NCI-H2171 treated with DMSO at 0.1 percent for 48 hours (cell line): ENCODE results near the gene MBNL1.

Experiments used
- DNase-seq: peaks from one replicate; lab custom pipeline; 2025; lab: John Stamatoyannopoulos, UW

Gene MBNL1

DNA sequence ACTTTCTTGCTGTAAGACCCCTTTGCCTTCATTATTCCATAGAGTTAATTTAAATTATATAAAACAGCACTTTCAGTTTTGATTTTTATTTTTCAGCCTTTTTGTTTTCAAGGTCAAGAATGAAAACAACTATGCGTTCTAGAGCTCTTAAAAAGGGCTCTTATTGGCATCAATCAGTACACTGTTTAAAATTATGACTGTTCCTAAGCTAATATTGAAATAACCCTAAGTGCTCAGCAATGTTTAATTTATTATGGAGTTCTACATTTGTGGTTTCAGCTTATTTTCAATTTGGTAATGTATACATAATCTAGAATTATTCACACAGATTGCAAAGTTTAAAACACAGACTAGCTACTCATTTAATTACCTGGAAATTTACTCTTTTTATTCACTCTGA is 179.4 kb downstream of the MBNL1 start:
- DNase-seq, result no peak

DNA sequence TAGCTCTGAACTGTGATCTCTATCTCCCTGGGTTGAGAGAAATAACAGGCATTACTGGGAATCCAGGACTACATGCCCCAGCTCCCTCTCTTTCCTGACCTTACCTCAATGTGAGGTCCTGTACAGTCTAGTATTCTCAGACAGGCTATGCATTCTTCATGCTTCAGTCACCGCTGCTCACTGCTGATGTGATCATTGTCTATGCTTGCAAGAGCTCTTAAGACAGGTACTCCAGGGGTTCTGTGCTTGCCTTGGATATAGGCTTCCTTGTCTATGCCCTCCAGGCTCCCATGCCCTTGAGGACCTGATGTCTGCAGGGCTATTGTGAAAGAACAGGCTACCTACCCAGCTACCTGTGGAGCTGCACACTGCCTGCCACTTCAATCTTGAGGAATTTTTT is 183.6 kb downstream of the MBNL1 start:
- DNase-seq, result no peak

DNA sequence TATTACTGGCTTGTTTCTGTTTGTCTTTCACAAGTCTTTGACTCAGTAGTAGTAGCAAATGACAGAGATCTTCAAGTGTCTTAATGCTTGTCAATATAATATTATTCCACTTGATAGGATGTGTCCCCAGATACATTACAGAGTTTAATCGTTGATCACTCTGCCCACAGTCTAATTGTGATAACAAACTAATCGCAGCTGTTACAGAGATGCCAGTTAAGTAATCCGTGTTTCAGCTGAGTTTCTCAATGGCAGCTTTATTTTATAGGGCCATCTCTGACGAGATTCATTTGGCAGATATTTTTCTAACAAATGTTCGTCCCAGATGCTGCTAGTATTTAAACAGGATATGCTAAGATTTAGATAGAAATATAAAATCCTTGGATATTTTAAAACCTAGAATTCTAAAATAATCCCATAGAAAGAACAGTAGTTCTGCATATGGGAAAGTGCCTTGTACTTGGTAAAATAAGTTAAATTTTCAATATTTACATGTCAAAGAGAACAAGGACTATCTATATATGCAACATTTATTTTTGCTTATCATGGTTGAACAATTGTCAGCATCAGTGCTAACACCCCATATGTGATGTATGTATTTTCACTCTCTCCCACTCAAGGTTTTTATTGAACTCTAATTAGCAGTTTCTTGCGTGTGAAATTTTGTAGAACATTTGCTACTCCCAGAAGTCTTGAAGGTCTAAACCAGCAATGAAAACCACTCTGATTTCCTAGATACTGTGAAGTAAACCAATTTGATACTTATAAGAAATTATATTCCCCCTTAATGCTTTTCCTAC is 185.5 kb downstream of the MBNL1 start:
- DNase-seq, result no peak

DNA sequence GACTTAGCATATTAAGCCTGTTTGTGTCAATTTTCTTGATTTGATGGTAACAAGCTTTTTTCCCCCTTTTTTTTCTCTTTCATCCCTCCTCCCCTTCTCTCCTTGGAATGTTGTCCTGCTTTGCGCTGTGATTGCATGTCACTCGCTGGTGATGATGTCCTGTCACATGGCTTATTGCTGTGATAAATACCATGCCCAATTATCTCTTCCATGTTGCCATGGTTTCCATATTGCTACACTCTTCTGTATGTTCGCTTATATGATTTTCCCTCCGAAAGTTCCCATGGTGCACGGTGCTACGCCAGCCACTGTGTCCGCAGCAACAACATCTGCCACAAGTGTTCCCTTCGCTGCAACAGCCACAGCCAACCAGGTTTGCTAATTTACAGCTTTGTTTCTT is 187.3 kb downstream of the MBNL1 start:
- no peak for DNase-seq

DNA sequence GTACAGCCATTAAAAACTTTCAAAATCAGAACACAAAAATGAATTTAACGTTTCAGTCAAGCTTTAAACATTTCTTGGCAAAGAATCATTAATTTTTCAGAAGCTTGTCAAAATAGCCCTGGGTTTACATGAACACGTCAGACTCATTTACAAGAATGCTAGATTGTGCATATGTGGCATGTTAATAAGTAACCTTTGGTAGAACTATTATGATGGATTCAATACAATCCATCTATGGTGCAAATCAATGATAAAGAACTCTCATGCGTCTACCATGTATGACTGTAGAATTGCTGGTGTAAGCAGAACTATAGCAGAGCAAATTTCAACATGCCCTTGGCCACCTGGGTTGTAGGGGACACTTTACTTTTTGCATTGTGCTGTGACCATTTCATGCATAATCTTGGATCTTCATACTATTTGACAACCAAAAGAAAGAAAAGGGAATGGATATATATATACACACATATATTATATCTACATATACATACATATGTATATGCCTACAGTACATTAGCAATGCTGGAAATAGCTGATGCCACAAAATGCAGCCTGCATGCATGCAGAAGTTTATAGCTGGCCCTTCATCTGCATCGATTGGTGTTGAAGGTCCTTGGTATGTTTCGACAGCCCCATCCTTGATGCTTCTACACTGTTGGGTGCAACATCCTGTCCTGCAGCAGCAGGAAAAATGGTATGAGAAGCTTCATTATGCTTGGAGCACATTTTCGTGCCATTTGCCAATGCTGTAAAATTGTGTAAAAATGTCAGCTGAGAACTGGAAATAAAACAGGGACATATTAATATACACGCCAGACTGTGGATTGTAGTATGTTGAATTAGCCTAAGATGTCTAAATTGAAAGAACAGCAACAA is 189.0 kb downstream of the MBNL1 start:
- no peak for DNase-seq

DNA sequence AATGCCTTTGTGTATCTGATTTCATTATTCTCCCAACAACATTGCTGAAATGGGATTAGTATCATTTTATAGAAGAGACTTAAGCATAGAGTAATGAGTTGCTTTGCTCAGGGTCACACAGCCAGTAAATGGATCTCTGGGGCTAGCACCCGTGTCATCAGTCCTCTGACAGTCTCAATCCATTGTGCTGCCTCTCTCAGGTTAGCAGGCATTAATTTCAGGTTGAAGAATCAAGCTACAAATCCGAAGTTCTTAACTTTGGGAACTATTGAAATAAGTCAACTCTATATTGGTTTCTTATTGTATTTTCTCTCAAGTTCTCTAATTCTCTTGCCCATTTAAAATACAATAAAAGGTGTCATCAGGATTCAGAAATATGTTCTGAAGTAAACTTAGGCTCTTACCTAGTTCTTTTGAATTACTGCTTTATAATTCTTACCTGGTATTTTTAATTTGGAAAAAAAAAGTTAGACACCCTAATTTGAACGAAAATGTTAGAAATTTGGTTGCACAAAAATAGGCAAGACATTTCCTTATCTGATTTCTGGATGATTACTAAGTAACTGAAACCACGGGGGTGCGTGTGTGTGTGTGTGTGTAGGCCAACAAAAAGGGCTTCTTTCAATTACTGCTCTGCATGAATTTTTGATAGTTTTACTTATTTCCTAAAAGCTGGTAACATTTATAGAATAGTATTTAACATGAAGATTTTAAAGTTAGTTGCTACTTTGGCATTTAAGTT is 189.8 kb downstream of the MBNL1 start:
- DNase-seq, result no peak

DNA sequence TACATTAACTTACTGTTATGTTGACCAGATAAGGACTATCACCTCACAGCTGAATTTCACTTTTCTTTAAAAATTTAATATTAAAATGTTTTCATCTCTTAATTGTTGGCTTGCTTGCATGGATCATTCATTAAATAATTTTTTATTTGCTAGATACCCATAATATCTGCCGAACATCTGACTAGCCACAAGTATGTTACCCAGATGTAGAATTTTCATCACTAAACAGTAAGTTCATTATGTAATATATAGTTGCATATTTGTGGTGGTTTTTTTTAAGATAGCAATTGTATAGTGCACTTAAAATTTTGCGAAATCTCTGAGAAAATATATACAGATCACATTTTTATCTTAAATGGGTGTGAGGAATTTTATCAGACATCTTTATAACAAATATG is 190.4 kb downstream of the MBNL1 start:
- no peak for DNase-seq

DNA sequence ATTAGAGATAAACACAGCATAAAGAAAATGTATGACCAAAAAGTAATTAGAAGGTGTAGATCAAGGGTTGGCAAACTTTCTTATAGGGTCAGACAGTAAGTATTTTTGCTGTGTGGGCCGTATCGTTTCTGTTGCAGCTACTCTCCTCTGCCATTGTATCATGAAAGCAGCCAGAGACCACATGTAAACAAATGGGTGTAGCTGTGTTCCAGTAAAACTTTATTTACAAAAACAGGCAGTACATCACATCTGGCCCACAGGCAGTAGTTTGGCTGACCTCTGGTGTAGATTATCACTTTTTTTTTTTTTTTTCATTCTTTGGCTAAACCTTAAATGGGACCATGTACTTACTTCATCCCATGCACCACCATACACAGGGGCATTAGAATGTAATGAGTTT is 190.8 kb downstream of the MBNL1 start:
- DNase-seq, result no peak

DNA sequence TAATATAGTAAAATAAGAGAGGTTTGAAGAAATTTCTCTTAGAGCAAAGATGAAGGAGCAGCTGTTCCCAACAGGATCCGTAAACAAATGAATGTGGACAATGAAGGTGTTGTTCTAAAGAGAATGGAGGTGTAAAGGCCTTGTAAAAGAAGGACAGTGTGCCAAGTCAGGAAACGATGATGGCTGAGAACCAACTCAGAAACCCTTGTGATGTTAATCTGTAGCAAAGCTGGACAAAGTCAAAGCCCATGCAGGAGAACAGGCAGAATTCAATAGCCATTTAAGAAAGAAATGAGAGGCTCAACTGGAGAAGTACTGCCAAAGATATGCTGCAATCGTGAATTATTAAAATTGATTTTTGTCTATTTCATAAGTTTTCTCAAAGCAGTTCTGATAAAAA is 192.2 kb downstream of the MBNL1 start:
- DNase-seq, result no peak

DNA sequence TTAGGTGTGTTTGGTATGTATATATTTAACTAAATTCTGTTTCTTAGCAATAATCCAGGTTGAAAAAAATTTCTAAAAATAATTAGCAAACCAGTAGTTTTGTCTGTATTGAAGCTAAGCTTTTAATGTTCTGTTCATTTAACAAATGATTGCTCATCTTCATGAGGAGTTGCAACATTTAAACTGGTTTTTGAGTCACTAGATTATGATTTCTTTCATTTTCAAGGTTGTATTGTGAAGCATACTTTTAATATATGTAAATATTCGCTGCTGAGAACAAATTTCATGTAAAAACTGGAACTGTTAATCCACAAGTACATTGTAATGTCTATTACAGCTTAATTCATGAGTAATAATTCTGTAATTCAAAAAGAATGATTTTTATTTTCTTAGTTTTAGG is 192.7 kb downstream of the MBNL1 start:
- no peak for DNase-seq

DNA sequence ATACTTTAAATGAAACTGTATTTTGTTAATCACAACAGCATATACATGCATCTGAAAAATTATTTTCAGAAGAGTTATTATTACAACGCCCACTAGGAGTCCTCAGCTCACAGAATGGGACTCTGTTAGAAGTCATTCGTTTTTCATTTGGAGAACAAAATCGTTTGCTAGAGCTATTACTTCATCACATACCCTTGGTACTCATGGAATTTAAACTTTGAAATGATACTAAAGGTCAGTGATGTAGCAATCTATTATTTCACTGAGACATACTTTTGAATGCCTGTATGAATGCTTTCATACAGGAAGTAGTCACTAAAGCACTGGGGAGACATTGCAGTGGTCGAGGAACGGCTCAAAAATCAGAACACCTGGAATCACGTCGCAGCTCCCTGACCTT is 198.1 kb downstream of the MBNL1 start:
- DNase-seq, result peak; percentile 17

DNA sequence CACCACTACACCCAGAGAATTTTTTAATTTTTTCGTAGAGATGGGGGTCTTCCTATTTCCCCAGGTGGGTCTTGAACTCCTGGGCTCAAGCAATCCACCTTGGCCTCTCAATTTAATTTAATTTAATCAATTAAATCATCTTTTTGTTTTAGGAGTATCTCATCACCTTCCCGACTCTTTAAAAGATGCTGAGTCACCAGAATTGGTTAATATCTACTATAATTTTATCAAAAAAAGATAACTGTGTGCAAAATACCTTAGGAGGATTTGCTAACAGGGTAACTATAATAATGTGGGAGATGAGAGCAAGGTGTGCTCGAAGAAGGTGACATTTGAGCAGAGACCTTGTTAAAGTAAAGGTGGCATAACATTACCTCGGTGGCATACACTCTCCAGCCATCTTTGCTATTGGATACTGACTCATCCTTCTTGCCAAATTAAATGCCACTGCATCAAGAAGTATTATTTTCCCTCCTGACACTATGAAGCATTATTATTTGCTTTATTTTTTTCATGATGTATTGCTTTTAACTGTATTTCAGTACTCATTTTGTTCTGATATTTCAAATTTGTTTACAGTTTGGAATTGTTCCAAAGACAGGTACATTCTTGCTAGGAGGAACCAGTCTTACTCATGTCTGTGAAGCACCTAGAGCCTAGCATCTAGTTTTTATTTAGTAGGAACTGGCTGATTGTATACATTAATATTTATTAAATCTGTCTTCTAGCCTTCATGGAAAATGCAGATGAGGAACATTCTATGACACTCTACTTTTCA is 200.7 kb downstream of the MBNL1 start:
- DNase-seq, result no peak

DNA sequence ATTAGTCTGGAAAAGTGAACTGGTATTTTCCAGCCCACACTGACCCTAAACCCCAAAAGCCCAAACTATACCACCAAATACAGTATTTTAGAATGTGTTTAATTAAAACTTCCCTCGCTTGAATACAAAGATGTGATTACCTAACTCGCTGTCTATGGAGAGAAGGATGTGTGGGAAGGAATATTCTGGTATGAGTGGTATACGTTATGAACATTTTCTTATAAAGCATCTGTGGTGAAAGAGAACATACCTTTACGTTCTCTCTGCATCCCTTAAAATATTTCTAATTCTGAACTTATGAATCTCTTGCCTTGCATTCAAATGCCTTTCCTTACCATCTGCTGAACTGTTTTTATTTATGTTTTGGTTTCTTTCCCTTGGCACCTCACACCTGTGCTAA is 201.4 kb downstream of the MBNL1 start:
- DNase-seq, result no peak

DNA sequence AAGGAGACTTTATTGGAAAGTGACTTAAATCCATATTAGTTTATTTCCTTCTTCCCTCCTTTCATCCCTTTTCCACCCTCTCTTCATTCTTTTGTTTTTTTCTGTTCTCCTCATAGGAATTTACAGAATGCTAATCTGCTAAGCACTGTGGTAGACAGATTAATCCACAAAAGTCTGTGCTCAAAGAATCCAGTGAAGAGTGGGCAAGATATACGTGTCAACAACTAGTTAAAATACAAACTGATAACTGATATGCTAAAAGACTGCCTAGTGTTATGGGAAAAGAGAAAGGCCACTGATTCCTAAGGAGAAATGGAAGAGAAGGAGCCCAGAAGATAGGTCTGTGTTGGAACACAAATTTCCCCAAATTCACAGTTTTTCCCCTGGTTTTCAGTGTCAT is 202.2 kb downstream of the MBNL1 start:
- DNase-seq, result no peak

DNA sequence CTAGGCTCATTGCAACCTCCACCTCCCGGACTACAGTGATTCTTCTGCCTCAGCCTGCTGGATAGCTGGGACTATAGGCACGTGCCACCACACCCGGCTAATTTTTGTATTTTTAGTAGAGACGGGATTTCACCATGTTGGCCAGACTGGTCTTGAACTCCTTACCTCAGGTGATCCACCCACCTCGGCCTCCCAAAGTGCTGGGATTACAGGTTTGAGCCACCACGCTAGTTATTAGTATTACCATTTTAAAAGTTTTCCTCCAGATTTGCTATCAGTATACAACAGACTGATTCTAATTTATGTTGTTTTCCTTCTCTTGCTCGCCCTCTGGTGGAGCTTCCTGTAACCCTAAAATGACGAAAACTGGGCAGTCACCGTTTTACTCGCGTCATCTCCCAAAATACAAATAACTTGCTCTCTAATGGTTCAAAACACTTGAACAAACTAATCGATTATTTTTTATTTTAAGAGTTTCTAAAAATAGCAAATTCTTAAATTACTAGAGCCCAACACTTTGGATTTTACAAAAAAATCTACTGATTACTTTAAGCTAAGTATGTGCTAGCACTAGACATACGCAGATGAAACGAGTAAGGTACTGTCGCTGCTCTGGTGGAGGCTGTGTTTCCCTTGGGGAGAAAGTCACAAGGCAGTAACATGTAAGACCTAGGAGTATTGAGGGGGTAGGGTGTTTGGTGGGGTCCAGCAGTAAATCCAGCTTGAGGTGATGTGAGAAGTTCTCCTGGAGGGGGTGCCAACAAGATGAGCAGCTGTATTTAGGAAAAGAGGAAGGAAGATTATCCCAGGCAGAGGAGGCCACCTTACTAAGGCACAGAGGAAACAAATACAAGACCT is 203.3 kb downstream of the MBNL1 start:
- peak; percentile 62 for DNase-seq

DNA sequence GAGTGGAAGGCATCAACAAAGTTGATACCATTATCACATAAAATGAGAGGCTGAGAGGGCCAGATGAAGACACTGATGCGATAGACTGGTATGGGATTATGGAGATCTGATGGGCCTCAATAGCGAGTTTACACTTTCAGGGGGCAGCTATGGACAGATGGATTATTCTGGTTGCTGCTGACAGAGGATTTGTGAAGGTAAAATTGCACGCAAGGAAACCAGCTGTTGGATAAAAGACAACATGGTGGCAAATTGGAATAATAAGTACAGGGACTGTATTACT is 203.9 kb downstream of the MBNL1 start:
- no peak for DNase-seq

DNA sequence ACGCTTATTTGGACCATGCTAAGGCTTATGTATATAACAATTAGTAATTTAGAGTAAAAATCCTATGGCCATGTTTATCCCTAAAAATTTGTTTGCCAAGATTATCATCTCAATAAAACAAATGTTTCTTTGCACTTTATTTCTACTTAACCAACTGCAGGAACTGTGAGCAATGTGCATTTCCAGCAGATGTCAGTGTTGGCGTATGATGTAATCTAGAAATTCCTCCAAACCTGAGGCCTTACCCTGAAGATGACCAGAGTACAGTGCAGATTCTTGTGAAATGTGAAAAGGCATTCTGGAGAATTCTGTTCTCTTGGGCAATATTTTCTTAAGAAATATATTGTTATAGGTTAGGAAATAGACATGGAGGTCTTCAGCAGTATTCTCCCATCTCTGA is 205.9 kb downstream of the MBNL1 start:
- DNase-seq, result no peak

DNA sequence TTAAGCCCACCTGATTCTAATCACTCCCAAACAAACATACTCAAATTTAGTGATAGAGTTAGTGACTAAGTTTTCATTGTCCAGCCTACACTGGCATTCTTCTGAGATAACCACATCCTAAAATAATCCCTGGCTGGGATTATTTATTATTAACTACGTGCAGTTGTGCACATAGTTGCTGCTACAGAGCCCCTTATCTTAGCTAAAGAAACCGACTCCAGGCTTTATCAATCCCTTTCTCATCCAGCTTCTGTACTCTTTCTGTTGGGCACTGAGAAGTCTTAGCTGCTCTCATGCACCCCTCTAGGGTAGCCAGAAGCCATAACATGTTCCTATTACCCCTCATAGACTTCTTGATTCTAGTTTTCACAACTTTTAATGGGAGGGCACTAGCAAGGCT is 208.7 kb downstream of the MBNL1 start:
- DNase-seq, result no peak

DNA sequence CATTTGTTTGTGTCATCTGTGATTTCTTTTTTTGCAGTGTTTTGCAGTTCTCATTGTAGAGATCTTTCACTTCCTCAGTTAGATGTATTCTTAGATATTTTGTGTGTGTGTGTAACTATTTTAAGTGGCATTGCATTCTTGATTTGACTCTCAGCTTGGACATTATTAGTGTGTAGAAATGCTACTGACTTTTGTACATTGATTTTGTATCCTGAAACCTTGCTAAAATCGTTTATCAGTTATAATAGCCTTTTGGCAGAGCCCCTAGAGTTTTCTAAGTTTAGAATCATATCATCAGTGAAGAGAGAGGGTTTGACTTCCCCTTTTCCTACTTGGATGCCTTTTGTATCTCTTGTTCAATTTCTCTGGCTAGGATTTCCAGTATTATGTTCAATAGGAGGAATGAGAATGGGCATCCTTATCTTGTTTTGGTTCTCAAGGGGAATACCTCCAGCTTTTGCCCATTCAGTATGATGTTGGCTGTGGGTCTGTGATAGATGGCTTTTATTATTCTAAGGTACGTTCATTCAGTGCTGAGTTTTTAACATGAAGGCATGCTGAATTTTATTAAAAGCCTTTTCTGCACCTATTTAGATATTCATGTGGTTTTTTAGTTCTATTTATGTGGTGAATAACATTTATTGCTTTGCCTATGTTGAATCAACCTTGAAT is 211.7 kb downstream of the MBNL1 start:
- no peak for DNase-seq

DNA sequence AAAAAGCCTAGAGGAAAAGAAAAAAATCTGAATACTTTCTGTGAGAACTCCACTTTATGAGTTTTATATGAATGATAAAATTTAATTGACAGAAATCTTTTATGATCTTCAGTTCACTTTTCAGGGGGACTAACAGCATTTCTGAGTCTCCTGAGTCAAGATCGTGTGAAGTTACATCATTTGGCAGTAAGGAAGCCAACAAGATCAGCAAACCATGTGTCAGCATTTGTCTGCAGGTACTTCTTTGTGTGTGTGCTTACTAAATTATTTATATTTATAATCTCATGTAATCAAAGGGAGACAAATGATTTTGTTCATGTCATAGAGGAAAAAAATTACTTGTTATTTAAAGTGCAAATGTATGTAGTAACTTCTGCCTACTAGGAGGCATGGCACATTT is 217.6 kb downstream of the MBNL1 start:
- DNase-seq, result no peak

DNA sequence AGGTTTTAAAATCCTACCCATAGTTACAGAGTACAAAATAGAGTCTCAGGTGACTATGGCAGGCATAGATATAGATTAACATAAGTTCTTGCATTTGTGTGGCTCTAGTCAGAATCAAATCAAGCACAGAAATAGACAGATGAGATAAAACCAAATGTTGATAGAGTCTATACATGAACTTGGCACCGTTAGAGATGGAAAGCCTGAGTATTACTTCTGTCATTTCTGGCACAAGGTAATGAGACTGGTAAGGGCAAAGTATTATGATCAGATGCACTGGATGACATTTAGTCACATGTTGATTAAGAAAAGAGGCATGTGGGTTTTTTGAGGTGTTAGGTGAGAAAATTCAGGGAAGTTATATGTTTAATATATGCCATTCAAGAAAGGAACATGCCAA is 219.7 kb downstream of the MBNL1 start:
- no peak for DNase-seq
